ENCODE results near the gene CCDC137.
"Not testable (repeated sequence)": the region's sequence is repeated elsewhere in the genome, so short reads cannot be mapped to it uniquely, and the experiment has no call there.

Gene CCDC137

GRCh38 chr17:81666342-81667191, at the start of gene CCDC137, which contains the start of gene OXLD1:
Gene CCDC137 (plus strand): TSS chr17:81666737. CDS start chr17:81666767, 30 bp downstream.
Gene OXLD1 (minus strand): TSS chr17:81666605. CDS start chr17:81666577, 28 bp downstream.
- H3K4me3 ChIP-seq (ENCODE audit: low read depth, low read length): peak within 1 kb of the TSS; percentile 99
- no peak for TF ChIP-seq CTCF (IDR thresholded peaks at IDR 0.05; ENCODE audit: insufficient read depth, low read depth, low read length, missing control alignments)
- DNase-seq (ENCODE audit: low read depth): peak; percentile 98

- H3K4me3 ChIP-seq (ENCODE audit: low read depth, low read length): no peak overlapping the region
- no peak for DNase-seq (ENCODE audit: low read depth)
- TF ChIP-seq CTCF (IDR thresholded peaks at IDR 0.05; ENCODE audit: insufficient read depth, low read depth, low read length, missing control alignments): no peak
Measured at GRCh38 chr17:81616877-81617276, 49.7 kb upstream of the CCDC137 start.

GRCh38 chr17:81618307-81618706, 48.2 kb upstream of the CCDC137 start:
- DNase-seq (ENCODE audit: low read depth); H3K4me3 ChIP-seq (ENCODE audit: low read depth, low read length): not testable (repeated sequence)

- no peak for TF ChIP-seq CTCF (IDR thresholded peaks at IDR 0.05; ENCODE audit: insufficient read depth, low read depth, low read length, missing control alignments)
- no peak overlapping the region for H3K4me3 ChIP-seq (ENCODE audit: low read depth, low read length)
- DNase-seq (ENCODE audit: low read depth): no peak
Measured at GRCh38 chr17:81621494-81622130, 44.9 kb upstream of the CCDC137 start.

GRCh38 chr17:81630274-81630673, 36.3 kb upstream of the CCDC137 start:
- H3K4me3 ChIP-seq (ENCODE audit: low read depth, low read length): no peak overlapping the region
- no peak for DNase-seq (ENCODE audit: low read depth)
- no peak for TF ChIP-seq CTCF (IDR thresholded peaks at IDR 0.05; ENCODE audit: insufficient read depth, low read depth, low read length, missing control alignments)

- DNase-seq (ENCODE audit: low read depth): no peak
- H3K4me3 ChIP-seq (ENCODE audit: low read depth, low read length): no peak overlapping the region
- TF ChIP-seq CTCF (IDR thresholded peaks at IDR 0.05; ENCODE audit: insufficient read depth, low read depth, low read length, missing control alignments): no peak
Measured at GRCh38 chr17:81631482-81631881, 35.1 kb upstream of the CCDC137 start.

- no peak for DNase-seq (ENCODE audit: low read depth)
- H3K4me3 ChIP-seq (ENCODE audit: low read depth, low read length): peak overlapping the region; percentile 66
- TF ChIP-seq CTCF (IDR thresholded peaks at IDR 0.05; ENCODE audit: insufficient read depth, low read depth, low read length, missing control alignments): no peak
Measured at GRCh38 chr17:81635431-81635830, 31.1 kb upstream of the CCDC137 start.
